IMR-90 (cell line): ENCODE results near the gene FES.

Experiments
- CTCF ChIP-seq: conservative IDR thresholded peaks from 2 replicates; pipeline ENCODE4 v1.5.1; 2012; ENCODE audit warnings: mild to moderate bottlenecking, low read depth, low read length, improper control_type of control experiment
- POLR2A ChIP-seq: IDR thresholded peaks from 2 replicates; pipeline ENCODE4 v1.6.1; 2012; ENCODE audit warnings: mild to moderate bottlenecking, low read depth, low read length
- RCOR1 ChIP-seq: IDR thresholded peaks from 2 replicates; pipeline ENCODE4 v1.6.1; 2012; ENCODE audit warnings: mild to moderate bottlenecking, low read length, improper control_type of control experiment; ENCODE audit not compliant: insufficient replicate concordance
- RFX5 ChIP-seq: IDR thresholded peaks from 2 replicates; pipeline ENCODE4 v1.8.0; 2012; ENCODE audit warnings: low read depth, mild to moderate bottlenecking, low read length, moderate library complexity
- USF2 ChIP-seq: fragments of 150-350 bp; IDR thresholded peaks from 2 replicates; pipeline ENCODE4 v1.6.1; 2017; ENCODE audit warnings: mild to moderate bottlenecking, antibody characterized with exemption, low read length, low read depth

GRCh38 chr15:90840954-90841353, 43.4 kb upstream of the FES start:
- no peak for TF ChIP-seq CTCF
- TF ChIP-seq USF2, result no peak
- TF ChIP-seq RCOR1, result no peak
- TF ChIP-seq POLR2A, result no peak
- no peak for TF ChIP-seq RFX5
